H1 (cell line): Measurements from ENCODE around the gene FEM1C.

ENCODE experiments used
- HDAC6 ChIP-seq: IDR thresholded peaks from one replicate; pipeline ENCODE4 v1.7.1; 2012; ENCODE audit warnings: low read depth, mild to moderate bottlenecking, inconsistent platforms, low read length, moderate library complexity
- KDM5A ChIP-seq: fragments of 200-600 bp; IDR thresholded peaks from 2 replicates; pipeline ENCODE4 v1.7.1; 2012; ENCODE audit warnings: mild to moderate bottlenecking, low read length, inconsistent platforms, mixed read lengths
- PHF8 ChIP-seq: fragments of 200-600 bp; sonication (generic); conservative IDR thresholded peaks from 2 replicates; pipeline ENCODE4 v1.7.1; 2012; ENCODE audit warnings: low read depth, mild to moderate bottlenecking, inconsistent platforms, low read length, moderate library complexity
- POLR2A ChIP-seq, 2 experiments: IDR thresholded peaks; 1 replicate in 1 of 2; 2 replicates in 1 of 2; pipeline ENCODE4 v1.6.1; 2011; ENCODE audit warnings: low read depth in 2 of 2, low read length in 2 of 2, mild to moderate bottlenecking in 2 of 2; ENCODE audit errors: control extremely low read depth in 1 of 2
- POLR2AphosphoS5 ChIP-seq: IDR thresholded peaks from 2 replicates; pipeline ENCODE4 v1.6.1; 2011; ENCODE audit warnings: low read depth, low read length
- RAD21 ChIP-seq, 2 experiments: IDR thresholded peaks in 1 of 2; conservative IDR thresholded peaks in 1 of 2; 2 replicates each; pipeline ENCODE4 v1.6.1; 2011; ENCODE audit warnings: low read depth in 2 of 2, low read length in 2 of 2, improper control_type of control experiment in 1 of 2, inconsistent platforms in 1 of 2, mild to moderate bottlenecking in 1 of 2, moderate library complexity in 1 of 2
- SAP30 ChIP-seq: fragments of 300-600 bp; sonication (generic); IDR thresholded peaks from 2 replicates; pipeline ENCODE4 v1.7.1; 2012; ENCODE audit warnings: low read length, moderate library complexity, mild to moderate bottlenecking, inconsistent platforms; ENCODE audit not compliant: insufficient read depth, insufficient replicate concordance
- YY1 ChIP-seq: IDR thresholded peaks from 2 replicates; pipeline ENCODE4 v1.6.1; 2011; ENCODE audit warnings: low read depth, mild to moderate bottlenecking, low read length
- ZNF274 ChIP-seq: IDR thresholded peaks from 2 replicates; pipeline ENCODE4 v1.7.0; 2012; ENCODE audit warnings: low read length, borderline replicate concordance; ENCODE audit errors: extremely low read depth
- TF ChIP-seq, protein P1 (sequence below), 3 experiments: IDR thresholded peaks; 1 replicate in 2 of 3; 2 replicates in 1 of 3; pipeline versions ENCODE4 v1.5.1 to v1.6.1; 2011; ENCODE audit warnings: low read length in 3 of 3, mild to moderate bottlenecking in 3 of 3, inconsistent platforms in 2 of 3, low read depth in 1 of 3, moderate library complexity in 1 of 3; ENCODE audit not compliant: insufficient read depth in 1 of 3; ENCODE audit errors: control extremely low read depth in 1 of 3
- TF ChIP-seq, protein P2 (sequence below): IDR thresholded peaks from 2 replicates; pipeline ENCODE4 v1.6.1; 2012; ENCODE audit warnings: inconsistent platforms

GRCh38 chr5:115531787-115532367, 12.7 kb downstream of the FEM1C start:
- TF ChIP-seq, protein P1, sequence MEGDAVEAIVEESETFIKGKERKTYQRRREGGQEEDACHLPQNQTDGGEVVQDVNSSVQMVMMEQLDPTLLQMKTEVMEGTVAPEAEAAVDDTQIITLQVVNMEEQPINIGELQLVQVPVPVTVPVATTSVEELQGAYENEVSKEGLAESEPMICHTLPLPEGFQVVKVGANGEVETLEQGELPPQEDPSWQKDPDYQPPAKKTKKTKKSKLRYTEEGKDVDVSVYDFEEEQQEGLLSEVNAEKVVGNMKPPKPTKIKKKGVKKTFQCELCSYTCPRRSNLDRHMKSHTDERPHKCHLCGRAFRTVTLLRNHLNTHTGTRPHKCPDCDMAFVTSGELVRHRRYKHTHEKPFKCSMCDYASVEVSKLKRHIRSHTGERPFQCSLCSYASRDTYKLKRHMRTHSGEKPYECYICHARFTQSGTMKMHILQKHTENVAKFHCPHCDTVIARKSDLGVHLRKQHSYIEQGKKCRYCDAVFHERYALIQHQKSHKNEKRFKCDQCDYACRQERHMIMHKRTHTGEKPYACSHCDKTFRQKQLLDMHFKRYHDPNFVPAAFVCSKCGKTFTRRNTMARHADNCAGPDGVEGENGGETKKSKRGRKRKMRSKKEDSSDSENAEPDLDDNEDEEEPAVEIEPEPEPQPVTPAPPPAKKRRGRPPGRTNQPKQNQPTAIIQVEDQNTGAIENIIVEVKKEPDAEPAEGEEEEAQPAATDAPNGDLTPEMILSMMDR (IDR thresholded peaks at IDR 0.05; ENCODE audit: control extremely low read depth in 1 of 3, insufficient read depth in 1 of 3, low read depth in 1 of 3, low read length in 3 of 3), result no peak
- TF ChIP-seq PHF8 (no peak), POLR2A (IDR thresholded peaks at IDR 0.05; ENCODE audit: control extremely low read depth in 1 of 2, low read depth in 2 of 2, low read length in 2 of 2) (no peak), YY1 (no peak), ZNF274 (no peak), HDAC6 (no peak), SAP30 (no peak), RAD21 (IDR thresholded peaks at IDR 0.05 in 1 of 2, conservative IDR thresholded peaks at IDR 0.05 in 1 of 2; ENCODE audit: low read depth in 2 of 2, low read length in 2 of 2) (no peak), KDM5A (no peak), POLR2AphosphoS5 (no peak)
- TF ChIP-seq, protein P2, sequence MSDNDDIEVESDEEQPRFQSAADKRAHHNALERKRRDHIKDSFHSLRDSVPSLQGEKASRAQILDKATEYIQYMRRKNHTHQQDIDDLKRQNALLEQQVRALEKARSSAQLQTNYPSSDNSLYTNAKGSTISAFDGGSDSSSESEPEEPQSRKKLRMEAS, result no peak
